Stimulated activated CD4-positive, alpha-beta T cell treated with anti-CD3 and anti-CD28 coated beads, Interleukin-1b, Interleukin-23, amount 100 ng/mL, for 4 hours (primary cell): ENCODE data around the gene TBCC.

Experiments
- DNase-seq, 2 donors: peaks; one replicate each; pipeline ENCODE4 v3.0.0-alpha.2; 2020; ENCODE audit warnings: low read depth in 2 of 2

Gene TBCC, protein sequence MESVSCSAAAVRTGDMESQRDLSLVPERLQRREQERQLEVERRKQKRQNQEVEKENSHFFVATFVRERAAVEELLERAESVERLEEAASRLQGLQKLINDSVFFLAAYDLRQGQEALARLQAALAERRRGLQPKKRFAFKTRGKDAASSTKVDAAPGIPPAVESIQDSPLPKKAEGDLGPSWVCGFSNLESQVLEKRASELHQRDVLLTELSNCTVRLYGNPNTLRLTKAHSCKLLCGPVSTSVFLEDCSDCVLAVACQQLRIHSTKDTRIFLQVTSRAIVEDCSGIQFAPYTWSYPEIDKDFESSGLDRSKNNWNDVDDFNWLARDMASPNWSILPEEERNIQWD

GRCh38 chr6:42745640-42746462 is at the start of gene TBCC:
Gene TBCC (minus strand): TSS chr6:42746103. CDS start chr6:42746073, 30 bp downstream.
- DNase-seq = peak; percentile 81 to 88

DNA sequence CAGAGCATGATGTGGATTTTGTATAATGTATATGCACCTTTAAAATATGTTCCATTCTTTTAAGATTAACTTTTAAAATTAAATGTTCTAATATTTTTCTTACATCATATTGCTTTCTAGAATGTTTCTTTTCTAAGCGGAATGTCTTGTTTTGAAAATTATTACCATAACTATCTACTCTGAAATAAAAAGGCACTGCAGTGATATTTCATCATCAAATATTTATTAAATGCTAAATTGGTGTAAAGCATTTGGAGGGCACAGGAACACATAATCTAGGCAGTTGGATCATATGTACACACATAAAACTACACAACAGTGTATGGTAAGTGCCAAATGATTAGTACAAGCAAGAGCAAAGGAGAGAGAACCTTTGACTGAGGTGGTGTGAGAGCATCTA is 49.7 kb upstream of the TBCC start:
- no peak for DNase-seq

GRCh38 chr6:42791706-42792320 is 45.9 kb upstream of the TBCC start:
- DNase-seq = no peak

DNA sequence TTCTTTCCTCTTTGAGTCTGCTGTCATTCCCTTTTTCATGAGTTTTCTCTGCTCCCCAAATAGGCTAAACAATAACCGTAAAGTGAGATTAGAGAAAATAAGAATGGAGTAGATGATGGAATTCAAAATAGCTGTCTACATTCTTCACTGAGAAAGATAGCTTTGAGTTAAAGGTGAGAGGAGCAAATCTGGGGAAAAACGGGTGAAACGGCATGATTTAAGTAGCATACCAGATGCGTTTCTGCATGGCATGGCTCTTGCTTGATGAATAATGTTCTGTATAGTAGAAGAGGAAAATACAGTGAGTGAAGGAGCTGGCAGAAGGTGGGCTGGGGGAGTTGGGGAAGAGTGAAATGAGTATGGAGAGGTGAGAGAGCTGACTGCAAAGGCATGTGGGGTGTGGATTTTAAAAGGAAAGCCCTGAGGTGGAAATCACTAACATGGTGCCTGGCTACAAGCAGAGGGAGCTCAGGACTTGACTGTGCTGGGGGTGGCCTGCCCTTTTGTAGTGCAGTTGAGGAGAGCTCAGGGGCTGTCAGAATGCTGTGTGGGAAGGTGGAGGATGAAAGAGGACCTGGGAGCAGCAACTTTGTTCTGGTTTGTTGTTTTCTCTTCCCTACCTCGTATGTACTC is 44.8 kb upstream of the TBCC start:
- no peak for DNase-seq

- DNase-seq = no peak
These were observed 42.8 kb upstream of the TBCC start for GRCh38 chr6:42788671-42789070.

- DNase-seq = no peak
These were observed 41.2 kb upstream of the TBCC start for GRCh38 chr6:42787063-42787472.

GRCh38 chr6:42786525-42786985 is 40.7 kb upstream of the TBCC start:
- DNase-seq = no peak

GRCh38 chr6:42784717-42785498 is 39.0 kb upstream of the TBCC start:
- no peak for DNase-seq

GRCh38 chr6:42783876-42784642 is 38.2 kb upstream of the TBCC start:
- no peak for DNase-seq

DNA sequence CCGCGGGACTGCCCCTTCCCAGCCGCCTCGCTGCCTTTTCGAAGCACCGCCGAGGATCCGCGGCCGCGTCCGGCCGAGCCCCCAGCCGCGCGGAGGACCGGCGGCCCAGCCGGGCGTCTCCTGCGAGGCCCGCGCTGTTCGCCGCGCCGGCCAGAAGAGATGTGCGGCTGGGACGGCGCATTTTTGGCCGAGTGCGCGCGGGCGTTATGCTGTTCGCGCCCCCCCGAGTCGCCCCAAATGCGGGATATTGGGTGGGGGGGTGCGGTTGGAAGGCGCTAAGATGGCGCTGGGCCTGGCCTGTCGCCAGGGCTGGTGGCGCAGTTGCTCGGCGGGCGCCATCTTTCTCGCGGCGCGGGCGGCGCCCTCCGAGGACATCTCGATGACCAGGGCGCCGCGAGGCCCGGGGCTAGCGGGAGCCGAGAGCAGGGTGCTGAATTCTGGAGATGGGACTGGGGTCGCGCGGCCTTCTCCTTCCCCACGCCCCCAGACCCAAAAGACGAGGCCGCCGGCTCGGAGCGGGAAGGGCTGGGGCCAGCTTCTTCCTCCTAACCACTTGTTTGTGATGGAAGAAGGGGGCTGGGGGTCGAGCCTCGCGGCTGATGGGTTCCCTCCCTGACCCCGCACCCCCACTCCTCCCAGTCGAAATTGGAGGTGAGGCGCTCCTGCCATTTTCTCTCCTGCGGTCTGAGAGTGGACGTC is 37.4 kb upstream of the TBCC start:
- DNase-seq = peak; percentile 67 to 69

GRCh38 chr6:42782689-42783176 is 36.8 kb upstream of the TBCC start:
- DNase-seq = peak; percentile 67 to 68

DNA sequence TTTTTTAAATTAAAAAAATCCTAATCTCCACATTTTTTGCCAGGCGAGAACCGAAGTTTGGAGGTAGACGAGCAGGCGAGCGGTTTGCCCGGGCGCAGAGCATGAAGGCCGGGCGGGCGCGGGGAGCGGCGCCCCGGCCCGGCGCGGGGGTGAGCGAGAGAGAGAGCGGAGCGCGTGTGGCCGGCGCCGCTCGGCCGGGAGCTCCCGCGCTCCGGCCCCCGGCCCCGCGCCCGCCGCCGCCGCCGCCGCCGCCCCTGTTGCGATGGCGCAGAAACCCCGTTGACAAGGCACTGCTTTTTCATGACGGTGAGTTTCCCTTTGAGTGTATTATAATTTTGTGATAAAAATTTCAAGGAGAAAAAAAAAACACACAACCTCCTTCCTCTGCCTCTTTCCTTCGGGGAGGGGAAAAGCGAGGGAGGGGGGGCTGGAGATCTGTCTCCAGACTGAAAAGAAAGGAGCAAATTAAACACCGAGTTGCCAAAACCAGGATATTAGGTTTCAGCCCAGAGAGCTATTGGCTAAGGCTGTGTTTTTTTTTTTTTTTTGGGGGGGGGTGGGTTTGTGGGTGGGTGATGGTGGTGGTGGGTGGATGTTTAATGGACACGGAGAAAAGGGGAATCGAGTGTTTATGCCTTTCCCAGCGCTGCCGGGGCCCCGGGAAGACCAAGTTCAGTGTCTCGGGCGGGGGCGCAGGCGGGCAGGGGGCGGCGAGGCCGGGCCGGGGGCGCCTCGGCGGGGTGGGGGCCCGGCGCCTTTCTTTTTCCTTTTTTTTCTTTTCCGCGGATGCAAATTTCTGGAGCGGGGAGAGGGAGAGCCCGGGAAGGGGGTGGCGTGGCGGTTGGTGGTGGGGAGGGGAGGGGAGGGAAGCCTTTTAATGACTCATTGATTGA is 36.1 kb upstream of the TBCC start, which contains the start of gene BICRAL:
BICRAL (plus strand) TSS at position 257 of the 893 bp plus-strand sequence. CDS start 39,971 bp downstream, outside the sequence.
- DNase-seq = peak; percentile 65 to 68

- no peak for DNase-seq
These were observed 35.6 kb upstream of the TBCC start for GRCh38 chr6:42781546-42781795.

DNA sequence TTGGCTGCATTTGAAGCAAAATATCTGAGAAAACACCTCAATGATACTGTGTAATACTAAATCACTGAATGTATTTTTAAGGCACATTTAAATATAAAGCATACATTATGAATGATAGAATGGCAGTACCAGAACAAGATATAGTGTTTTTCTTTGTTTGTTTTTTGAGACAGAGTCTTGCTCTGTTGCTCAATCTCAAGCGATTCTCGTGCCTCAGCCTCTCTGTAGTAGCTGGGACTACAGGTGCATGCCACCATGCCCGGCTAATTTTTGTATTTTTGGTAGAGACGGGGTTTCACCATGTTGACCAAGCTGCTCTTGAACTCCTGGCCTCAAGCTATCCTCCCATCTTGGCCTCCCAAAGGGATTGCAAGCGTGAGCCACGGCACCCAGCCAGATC is 33.6 kb upstream of the TBCC start:
- no peak for DNase-seq

- DNase-seq = no peak
These were observed 32.2 kb upstream of the TBCC start for GRCh38 chr6:42778122-42778521.

DNA sequence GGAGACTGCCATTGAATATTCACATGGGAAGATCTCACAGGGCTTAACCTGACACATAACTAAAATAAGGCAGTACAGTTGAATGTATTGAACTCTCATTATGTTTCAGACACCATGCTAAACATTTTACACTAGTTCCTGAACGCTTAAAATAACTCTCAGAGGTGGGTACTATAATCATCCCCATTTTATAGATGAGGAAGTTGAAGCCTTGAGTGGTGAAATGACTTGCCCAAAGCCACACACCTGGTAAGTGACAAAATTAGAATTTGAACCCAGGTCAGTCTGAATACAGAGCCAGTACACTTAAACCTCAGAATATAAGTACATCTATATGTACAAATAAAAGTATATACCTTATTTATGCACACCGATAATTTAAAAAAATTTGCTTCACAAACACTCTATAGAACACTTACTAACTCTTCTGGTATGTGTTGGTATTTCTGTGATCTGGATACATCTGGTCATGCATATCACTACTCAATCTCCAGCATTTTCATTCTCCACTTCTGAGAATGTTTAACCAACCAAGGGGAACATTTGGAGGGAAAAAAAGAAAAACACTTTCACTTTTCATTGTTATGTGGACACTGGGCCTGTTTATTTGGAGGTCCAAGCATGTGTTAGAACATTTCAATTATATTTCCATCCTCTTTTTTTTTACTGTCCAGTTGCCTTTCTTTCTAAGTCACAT is 31.4 kb upstream of the TBCC start:
- no peak for DNase-seq

- peak; percentile 28 to 32 for DNase-seq
These were observed 29.1 kb upstream of the TBCC start for GRCh38 chr6:42774821-42775487.

DNA sequence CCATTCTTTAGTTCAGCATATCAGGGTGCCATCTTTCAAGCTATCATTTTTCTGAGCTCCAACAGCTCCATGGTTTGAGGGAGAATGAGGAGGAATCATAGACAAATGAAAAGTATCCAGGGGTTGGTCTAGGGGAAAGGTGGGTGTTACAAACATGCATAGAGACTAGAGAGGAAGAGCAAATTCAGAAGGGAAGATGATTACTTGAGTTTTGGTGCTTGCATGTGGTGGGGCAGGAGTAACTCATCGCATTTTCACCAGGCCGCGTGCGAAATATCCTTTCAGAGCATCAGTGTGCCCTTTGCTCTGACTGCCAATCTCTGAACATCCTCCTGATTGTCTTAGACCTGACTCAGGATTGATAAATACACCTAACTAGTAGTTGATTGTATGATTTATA is 28.3 kb upstream of the TBCC start:
- no peak for DNase-seq
